ENCODE measurements around the gene MAP2K5. TPM values are rescaled to one million over a fixed set of nuclear protein-coding genes. Genes with fewer than 3 reads are reported as not detected.

Gene MAP2K5
- total RNA-seq, 1 experiment from 2014 or later: 22.2 TPM

GRCh38 chr15:67760901-67761300 lies 218.4 kb downstream of the MAP2K5 start:
- no peak for DNase-seq
- TF ChIP-seq CTCF (IDR thresholded peaks at IDR 0.05; ENCODE audit: unreplicated experiment): no peak
- CTCF ChIA-PET: no interaction called here
- intact Hi-C loops (cut with micrococcal nuclease; ENCODE audit: unreplicated experiment): no loop called here
- peaks cover 7% of the 10 kb centered on the region for H3K4me1 Mint-ChIP-seq (ENCODE audit: low read depth, unreplicated experiment)
- H3K27ac Mint-ChIP-seq (ENCODE audit: unreplicated experiment): no peak overlapping the region
- H3K9me3 Mint-ChIP-seq (ENCODE audit: low read depth, unreplicated experiment): no peaks in the 10 kb centered on the region
- BruUV-seq (replicated peaks): no TSS peak
- H3K4me3 Mint-ChIP-seq (ENCODE audit: low read depth, unreplicated experiment): no peak overlapping the region
- no peaks in the 10 kb centered on the region for H3K36me3 Mint-ChIP-seq (ENCODE audit: insufficient read depth, unreplicated experiment)
- H3K27me3 Mint-ChIP-seq (ENCODE audit: unreplicated experiment): no peaks in the 10 kb centered on the region

- DNase-seq: no peak
- Mint-ChIP-seq H3K9me3 (ENCODE audit: low read depth, unreplicated experiment) (no peaks in the 10 kb centered on the region), H3K36me3 (ENCODE audit: insufficient read depth, unreplicated experiment) (no peaks in the 10 kb centered on the region), H3K27ac (ENCODE audit: unreplicated experiment) (no peak overlapping the region), H3K4me1 (ENCODE audit: low read depth, unreplicated experiment) (peaks cover 12% of the 10 kb centered on the region), H3K27me3 (ENCODE audit: unreplicated experiment) (no peaks in the 10 kb centered on the region), H3K4me3 (ENCODE audit: low read depth, unreplicated experiment) (no peak overlapping the region)
- CTCF ChIA-PET: no interaction called here
- intact Hi-C loops (cut with micrococcal nuclease; ENCODE audit: unreplicated experiment): no loop called here
- BruUV-seq (replicated peaks): no TSS peak
- no peak for TF ChIP-seq CTCF (IDR thresholded peaks at IDR 0.05; ENCODE audit: unreplicated experiment)
Observed at GRCh38 chr15:67761343-67761742, 218.8 kb downstream of the MAP2K5 start.

GRCh38 chr15:67762610-67763368 lies 220.3 kb downstream of the MAP2K5 start:
- H3K4me3 Mint-ChIP-seq (ENCODE audit: low read depth, unreplicated experiment): no peak overlapping the region
- intact Hi-C loops (cut with micrococcal nuclease; ENCODE audit: unreplicated experiment): no loop called here
- no peaks in the 10 kb centered on the region for H3K27me3 Mint-ChIP-seq (ENCODE audit: unreplicated experiment)
- CTCF ChIA-PET: interaction anchor here (0.6 kb wide), 1 partner anchor 348 kb away, joined by 6 read pairs; no protein-coding TSS in a partner anchor
- no peaks in the 10 kb centered on the region for H3K9me3 Mint-ChIP-seq (ENCODE audit: low read depth, unreplicated experiment)
- DNase-seq: no peak
- TF ChIP-seq CTCF (IDR thresholded peaks at IDR 0.05; ENCODE audit: unreplicated experiment): no peak
- no peak overlapping the region for H3K27ac Mint-ChIP-seq (ENCODE audit: unreplicated experiment)
- BruUV-seq (replicated peaks): no TSS peak
- peaks cover 14% of the 10 kb centered on the region for H3K4me1 Mint-ChIP-seq (ENCODE audit: low read depth, unreplicated experiment)
- no peaks in the 10 kb centered on the region for H3K36me3 Mint-ChIP-seq (ENCODE audit: insufficient read depth, unreplicated experiment)

- Mint-ChIP-seq H3K36me3 (ENCODE audit: insufficient read depth, unreplicated experiment) (no peaks in the 10 kb centered on the region), H3K27ac (ENCODE audit: unreplicated experiment) (no peak overlapping the region), H3K4me1 (ENCODE audit: low read depth, unreplicated experiment) (peaks cover 14% of the 10 kb centered on the region), H3K9me3 (ENCODE audit: low read depth, unreplicated experiment) (no peaks in the 10 kb centered on the region), H3K4me3 (ENCODE audit: low read depth, unreplicated experiment) (no peak overlapping the region), H3K27me3 (ENCODE audit: unreplicated experiment) (no peaks in the 10 kb centered on the region)
- intact Hi-C loops (cut with micrococcal nuclease; ENCODE audit: unreplicated experiment): no loop called here
- TF ChIP-seq CTCF (IDR thresholded peaks at IDR 0.05; ENCODE audit: unreplicated experiment): no peak
- CTCF ChIA-PET: no interaction called here
- no peak for DNase-seq
- BruUV-seq (replicated peaks): no TSS peak
Observed at GRCh38 chr15:67765701-67766100, 223.2 kb downstream of the MAP2K5 start.

Data from Calu3 (cell line).